HG03575 (cell line): ENCODE measurements around the gene RBM17.
"Not testable (repeated sequence)": the region's sequence is repeated elsewhere in the genome, so short reads cannot be mapped to it uniquely, and the experiment has no call there.

Source experiments
- ATAC-seq: cut with Tn5 transposase; IDR thresholded peaks from one replicate; pipeline ENCODE4 v1.9.1; 2021; ENCODE audit not compliant: unreplicated experiment, insufficient number of reproducible peaks, low FRiP score; ENCODE audit errors: extremely low read depth

The RBM17 gene

DNA sequence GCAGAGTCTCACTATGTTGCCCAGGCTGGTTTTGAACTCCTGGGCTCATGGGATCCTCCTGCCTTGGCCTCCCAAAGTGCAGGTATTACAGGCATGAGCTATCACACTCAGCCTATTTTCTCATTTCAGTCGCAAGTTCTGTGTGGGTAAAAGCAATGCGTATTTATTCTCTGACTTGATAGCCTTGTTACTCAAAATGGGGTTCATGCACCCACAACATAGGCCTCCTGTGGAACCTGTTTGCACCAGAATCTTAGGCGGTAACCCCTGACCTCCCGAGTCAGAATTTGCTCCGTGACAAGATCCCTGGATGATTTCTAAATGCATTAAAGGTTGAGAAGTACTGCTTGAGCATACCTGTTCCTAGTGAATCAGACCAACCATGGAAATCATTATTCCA, 34.0 kb upstream of the RBM17 start:
- ATAC-seq = no peak

DNA sequence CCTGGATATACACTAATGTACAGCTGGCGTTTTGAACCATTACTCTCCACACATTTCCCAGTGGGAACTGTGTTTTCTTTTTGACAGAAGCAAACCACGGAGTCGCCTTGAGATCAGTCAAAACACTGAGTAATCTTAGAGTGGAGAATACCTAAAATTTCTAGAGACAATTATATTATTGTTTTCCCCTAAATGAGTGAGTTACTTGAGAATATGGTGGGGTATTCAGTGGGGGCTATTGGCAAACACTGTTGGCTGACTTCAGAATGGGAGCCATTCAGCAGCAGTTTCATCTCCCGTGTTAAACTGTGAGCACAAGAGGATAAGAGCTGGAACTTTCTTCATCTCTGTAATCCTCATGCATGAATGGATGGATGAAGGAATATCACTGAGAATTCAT, 32.9 kb upstream of the RBM17 start:
- no peak for ATAC-seq

DNA sequence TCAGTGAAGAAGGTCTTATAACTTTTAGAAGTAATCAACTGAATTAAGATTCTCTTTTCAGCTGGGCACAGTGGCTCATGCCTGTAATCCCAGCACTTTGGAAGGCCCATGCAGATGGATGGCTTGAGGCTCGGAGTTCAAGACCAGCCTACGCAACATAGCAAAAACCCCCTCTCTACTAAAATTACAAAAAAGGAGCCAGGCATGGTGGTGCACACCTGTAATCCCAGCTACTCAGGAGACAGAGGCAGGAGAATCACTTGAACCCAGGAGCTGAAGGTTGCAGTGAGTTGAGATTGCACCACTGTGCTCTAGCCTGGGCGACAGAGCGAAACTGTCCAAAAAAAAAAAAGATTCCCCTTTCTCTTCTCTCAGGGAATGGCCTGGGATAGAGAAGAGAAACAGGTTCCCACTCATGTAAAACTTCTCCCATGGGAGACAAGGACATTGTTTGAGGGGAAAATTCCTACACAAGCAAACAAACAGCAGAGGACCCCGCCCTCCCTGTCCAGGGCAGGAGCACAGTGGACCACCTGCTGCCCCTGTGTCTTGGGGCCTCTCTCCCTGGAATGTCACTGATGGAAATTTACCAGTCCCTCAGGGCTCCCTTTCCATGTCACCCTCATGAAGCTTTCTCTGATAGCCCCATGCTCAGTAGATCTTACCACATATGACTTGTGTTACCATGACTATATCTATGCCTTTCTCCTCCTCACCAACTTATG, 32.3 kb upstream of the RBM17 start:
- no peak for ATAC-seq

DNA sequence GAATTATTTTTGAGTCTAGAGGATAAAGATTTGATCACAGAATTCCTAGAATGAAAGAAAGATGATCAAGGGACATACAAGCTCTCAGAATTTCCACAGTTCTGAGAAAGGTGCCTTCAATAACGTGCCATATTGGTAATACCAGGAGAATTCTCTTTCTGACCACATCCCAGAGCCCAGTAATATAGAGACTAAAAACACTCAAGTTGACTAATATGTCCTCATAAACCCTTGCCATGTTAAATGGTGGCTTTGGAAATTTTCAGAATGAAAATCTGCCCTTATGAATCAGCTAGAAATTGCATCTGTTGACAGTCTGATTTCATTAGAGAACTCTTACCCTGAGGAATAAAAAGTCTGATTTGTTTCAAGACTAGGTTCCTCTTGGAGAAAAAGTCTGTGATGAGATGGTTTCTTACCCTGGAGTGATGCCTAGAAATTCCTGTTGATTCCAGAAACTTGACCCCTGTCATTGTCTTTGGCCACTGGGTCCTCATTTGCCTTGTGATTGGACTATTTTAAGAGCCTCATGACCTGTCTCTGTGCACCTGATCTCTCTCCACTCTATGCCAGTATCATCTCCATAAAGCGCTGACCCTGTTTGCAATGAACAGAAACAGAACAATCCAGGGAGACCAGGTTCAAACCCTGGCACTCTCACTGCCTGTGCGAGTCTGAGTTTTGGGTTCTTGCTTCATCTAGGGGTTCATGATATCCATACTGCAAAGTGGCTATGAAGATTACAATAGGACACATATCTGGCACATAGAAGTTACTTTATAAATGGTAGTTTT, 30.0 kb upstream of the RBM17 start:
- ATAC-seq = no peak

DNA sequence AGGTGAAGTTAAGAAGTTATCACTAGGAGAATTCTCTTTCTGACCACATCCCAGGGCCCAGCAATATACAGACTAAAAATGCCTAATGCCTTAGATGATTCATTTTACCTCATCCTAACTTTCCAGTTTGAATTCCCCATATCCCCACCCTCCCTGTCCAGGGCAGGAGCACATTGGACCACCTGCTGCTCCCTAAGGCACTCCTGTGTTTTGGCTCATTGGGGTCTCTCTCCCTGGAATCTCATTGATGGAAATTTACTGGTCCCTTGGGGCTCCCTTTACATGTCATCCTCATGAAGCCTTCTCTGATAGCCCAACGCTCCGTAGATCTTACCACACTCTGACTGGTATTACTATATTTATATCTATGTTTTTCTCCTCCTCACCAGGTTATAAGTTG, 29.3 kb upstream of the RBM17 start:
- no peak for ATAC-seq

DNA sequence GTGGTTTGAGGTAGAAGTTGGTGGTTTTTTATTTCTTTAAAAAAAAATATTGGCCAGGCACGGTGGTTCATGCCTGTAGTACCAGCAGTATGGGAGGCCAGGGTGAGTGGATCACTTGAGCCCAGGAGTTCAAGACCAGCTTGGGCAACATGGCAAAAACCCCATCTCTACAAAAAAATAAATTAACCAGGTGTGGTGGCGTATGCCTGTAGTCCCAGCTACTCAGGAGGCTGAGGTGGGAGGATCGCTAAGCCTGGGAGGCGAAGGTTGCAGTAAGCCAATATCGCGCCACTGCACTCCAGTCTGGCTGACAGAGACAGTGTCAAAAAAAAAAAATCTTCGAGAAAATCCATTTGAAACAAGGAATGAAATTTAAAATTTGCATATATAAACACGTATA, 27.8 kb upstream of the RBM17 start:
- no peak for ATAC-seq

DNA sequence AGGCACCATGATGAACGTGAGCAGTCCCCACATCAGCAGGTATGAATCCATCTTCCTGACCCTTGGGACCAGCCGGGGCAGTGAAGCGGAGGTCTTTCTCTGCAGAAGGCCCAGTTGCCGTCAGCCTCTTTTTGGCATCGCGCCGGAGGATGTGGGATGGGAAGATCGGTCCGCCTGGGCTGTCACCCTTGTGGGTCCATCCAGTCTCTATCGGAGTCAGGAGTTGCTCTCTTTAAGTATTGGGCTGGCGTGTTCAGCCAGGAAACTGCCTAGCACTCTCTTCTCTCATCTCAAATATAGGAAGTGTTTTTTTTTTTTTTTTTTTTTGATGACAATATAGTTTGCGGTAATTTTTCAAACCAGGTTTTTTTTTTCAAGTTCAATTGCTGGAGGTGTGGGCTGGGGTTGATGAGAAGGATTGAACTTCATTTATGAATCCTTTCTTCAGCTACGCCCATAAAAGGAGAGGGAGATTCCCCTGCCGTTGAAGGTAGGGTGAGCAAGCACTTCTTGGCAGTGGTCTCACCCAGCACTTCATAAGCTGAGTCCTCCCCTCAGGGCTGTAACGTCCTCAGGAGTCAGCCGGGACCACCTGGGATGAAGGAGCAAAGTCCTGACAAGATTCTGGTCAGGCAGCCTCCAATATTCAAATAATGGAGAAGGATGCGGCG, 26.6 kb upstream of the RBM17 start, which contains the start of gene IL2RA:
Gene IL2RA (minus strand): TSS at position 267 of the 671 bp plus-strand sequence. CDS start 216 bp downstream, at position 51.
- ATAC-seq = no peak

DNA sequence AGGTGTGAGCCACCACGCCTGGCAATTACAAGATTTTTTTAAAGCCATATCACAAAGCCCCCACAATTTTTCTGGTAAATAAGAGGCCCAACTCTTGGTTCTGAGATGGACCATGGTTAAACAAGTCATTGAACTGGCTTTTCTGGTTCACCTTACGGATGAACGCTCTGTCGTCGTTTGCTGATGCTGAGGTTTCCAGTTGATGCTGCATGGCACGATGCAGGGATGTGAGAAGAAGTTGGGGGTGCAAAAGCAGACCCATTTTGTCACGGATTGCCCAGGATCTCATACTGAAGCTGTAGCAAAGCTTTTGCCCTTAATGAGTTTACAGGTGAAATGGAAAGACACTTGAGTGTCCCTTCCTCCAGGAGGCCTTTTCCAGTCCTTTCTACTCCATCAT, 24.7 kb upstream of the RBM17 start:
- no peak for ATAC-seq

DNA sequence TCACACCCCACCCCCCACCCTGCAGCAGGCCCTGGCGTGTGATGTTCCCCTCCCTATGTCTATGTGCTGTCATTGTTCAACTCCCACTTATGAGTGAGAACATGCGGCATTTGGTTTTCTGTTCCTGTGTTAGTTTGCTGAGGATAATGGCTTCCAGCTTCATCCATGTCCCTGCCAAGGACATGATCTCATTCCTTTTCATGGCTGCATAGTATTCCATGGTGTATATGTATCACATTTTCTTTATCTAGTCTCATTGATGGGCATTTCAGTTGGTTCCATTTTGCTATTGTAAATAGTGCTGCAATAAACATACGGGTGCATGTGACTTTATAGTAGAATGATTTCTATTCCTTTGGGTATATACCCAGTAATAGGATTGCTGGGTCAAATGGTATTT, 24.1 kb upstream of the RBM17 start:
- not testable (repeated sequence) for ATAC-seq

DNA sequence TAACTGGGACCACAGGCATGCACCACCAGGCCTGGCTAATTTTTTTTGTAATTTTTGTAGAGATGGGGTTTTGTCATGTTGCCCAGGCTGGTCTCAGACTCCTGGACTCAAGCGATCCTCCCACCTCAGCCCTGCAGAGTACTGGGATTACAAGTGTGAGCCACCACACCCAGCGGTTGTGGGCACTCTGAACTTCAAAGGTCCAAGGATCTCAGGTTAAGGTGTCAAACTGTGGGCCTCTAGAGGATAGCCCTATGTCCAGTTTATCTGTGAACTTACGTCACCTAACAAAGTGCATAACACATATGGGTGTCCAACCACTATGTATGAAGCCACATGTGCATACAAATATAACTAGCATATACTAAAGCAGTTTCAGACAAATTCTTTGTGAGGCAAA, 23.4 kb upstream of the RBM17 start:
- no peak for ATAC-seq

DNA sequence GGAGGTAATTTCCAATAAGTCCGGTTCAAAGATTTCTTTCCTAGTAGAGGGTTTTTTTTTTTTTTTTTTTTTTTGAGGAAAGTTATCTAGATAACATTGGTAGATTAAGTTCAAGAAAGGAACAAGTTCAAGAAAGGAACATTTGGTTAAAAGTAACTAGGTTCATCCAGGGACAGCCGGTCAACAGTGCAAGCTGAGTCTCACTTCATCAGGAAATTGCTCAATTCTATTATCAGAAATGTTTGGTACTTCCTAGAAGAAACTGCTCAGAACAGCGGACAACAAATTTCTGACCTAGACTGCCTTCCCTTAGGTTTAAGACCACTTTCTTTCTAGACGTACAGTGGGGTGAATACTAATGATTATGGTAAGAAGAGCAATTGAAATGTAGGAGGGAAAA, 23.0 kb upstream of the RBM17 start:
- ATAC-seq = no peak

DNA sequence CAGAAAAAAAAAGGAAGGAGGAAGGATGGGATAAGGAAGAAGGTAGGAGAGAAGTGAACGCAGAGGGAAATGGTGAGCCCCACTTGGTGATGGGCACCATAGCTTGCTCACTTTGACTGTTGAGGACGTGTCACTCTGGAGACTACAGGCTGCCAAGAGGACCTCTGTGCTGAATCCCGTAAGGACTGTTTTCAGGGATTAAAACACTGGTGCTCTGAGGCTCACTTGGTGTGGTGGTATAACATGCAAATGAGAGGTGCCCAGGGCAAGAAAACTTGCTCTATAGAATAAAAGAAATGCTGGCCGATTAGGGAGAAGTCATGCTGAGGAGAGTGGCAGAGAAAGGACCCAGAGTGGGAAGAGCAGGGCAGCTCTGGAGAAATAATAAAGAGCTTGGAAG, 21.4 kb upstream of the RBM17 start:
- ATAC-seq = no peak

DNA sequence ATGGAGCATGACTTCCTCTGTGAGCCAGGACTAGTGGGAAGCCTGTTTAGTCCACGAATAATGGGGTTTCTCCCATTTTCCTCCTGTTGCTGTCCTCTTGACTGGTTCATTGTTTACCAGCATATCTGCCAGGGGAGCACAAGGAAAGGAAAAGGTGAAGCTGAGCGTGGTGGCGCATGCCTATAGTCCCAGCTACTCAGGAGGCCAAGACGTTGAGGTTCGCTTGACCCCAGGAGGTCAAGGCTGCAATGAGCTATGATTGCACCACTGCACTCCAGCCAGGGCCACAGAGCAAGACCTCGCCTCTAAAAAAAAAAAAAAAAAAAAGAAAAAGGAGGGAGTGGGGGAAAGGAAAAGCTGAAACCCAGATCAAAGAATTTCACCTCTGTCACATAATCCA, 20.8 kb upstream of the RBM17 start:
- ATAC-seq = no peak

DNA sequence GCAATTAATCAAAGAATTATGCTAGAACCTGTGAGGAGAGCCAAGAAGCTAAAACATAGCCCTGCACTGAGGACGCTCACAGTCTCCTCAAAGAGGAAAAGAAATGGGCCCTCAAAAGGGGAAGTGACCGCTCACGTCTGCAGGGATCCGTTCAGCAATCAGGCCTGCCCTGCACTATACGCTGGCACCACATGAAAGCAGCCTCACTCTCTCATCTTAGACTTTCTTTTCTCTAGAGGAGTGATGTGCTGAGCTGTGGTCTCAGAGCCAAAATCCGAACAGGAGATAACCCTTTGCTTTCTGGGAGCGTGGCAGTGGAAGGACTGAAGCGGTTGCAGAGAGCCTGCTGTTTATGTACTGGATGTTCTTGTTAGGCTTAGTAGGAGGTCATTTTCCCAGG, 20.4 kb upstream of the RBM17 start:
- ATAC-seq = peak; percentile 28

DNA sequence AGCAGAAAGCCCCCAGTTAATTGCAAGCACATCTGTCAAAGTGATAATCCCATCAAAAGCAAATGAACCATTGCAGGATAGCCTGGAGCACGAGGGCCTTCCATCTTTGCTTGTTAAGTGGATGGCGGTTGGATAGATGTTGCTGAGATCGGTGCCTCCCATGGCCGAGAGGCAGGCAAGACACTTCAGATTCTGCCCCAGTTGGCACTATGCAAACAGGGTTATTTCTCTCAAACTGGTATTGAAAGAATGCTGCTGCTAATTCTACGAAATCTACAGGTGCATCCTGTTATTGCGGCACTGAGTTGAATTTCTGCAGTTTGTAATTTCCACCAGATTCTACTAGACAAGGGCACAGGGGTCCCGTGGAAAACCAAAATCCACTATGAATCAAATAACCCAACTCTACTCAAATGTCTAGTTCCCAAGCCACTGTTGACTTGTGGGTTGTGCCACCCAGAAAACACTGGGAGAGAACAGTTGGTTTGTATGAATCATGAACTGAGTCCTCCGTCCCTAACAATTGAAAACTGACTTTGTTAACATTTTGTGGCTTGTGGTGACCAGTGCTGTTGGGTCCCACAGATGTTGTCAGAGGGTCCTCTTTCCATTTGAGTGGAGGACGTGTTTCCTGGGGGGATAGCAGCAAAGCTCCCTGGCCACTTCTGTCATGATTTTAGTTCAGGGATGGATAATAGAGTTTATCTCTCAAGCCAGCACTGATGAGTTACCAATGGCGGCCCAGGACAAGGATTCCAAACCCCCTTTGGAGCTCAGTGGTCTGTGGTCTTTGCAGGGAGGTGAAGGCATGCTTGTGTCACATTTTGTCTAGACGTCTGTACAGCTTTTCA, 19.5 kb upstream of the RBM17 start:
- no peak for ATAC-seq

DNA sequence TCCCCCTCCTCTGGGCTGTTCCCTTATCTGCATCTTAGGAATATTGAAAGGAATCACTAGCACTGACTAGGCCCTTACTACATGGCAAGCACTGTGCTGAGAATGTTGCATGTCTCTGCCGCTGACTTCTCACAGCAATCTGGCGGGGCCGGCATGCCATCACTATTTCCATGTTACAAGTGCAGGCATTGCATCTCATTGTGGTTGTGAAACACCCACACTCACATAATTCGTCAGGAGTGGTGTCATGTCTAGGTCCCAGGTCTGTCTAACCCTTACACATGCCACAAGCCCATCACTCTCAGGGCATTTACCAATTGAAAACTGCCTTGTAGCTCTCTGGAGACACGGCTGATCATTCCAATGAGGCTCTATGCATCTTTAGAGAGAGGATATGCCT, 18.2 kb upstream of the RBM17 start:
- ATAC-seq = no peak

DNA sequence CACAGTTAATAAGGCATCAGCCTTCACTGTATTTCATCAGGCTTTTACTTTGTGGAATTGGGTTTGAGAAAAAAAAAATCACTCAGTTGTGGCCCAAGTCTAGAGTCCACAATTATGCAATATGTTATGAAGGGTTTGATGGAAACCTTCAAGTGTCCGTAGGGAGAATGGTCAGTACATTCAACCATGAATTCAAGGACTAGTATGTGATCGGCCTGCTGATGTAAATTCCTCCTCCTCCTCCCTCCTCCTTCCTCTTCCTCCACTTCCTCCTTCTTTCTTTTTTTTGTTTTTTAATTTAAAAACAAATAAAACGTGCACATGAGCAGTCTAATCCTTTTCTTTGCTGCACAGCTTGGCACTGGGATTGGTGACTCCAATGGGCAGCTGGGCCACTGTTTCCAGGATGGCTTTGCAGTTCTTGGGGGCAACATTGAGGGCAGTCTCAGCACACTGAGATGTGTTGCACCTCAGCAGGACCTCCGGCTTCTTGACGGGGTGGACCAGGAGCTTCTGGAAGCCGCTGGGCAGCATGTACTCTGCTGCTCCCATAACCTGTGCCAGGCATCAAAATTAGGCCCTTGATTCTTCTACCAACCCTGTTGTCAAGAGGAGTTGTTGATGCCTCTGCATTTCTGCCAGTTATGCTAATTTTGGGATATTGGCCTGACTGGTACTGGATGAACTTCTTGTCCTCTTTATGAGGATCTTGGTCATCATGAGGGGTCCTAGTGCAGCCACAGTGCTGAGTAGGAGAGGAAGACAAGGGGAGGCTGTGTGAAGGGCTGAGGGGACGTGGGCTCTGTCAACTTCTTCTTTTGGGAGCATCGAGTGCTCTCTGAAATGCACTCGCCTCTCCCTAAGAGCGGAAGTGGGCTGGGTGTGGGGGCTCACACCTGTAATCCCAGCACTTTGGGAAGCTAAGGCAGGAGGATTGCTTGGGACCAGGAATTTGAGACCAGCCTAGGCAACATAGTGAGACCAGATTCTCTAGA, 17.4 kb upstream of the RBM17 start:
- ATAC-seq = no peak
